ENCODE data around the gene PTGES3. TPM values are rescaled to one million over a fixed set of nuclear protein-coding genes. Genes with fewer than 3 reads are reported as not detected.

Gene PTGES3
- total RNA-seq, 1 experiment from 2014 or later: 435 TPM

DNA sequence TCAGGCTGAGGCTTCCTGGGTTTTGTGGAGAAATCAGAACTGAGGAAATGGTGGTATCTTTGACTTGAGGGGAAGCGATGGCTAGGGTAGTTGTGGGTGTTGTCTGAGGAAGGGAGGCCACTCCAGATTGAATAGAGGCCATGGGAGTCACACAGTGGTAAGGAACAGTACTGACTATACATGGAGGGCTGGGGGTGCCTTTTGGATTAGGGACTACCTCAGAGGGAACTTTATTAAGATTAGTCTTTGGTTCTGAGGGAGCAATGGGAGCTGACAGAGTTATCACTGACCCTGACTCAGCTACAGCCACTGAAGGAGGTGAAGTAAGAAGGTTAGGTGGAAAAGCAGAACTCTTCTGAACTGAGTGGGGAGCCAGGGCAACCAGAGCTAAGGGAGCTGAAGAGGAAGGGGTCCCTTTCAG is 32.7 kb upstream of the PTGES3 start:
- Histone ChIP-seq H3K56ac (ENCODE audit: insufficient read length, low read depth, low read length) (no peak overlapping the region), H3K79me1 (ENCODE audit: insufficient read depth, low read depth, low read length, poor library complexity, severe bottlenecking) (peaks cover 11% of the 10 kb centered on the region), H2BK20ac (ENCODE audit: low read depth, low read length, poor library complexity, severe bottlenecking) (no peak overlapping the region), H3K4me2 (ENCODE audit: insufficient read depth, insufficient read length, low read length) (peak overlapping the region; percentile 32), H3K23ac (ENCODE audit: insufficient read length, low read depth, low read length) (no peak overlapping the region), H3K4ac (ENCODE audit: low read depth, low read length) (no peak overlapping the region), H3K9me3 (ENCODE audit: control insufficient read depth, low read depth, low read length) (no peaks in the 10 kb centered on the region), H2BK5ac (ENCODE audit: insufficient read length, low read length) (no peak overlapping the region), H4K8ac (replicated peaks; ENCODE audit: insufficient read length, low read depth, low read length) (no peak overlapping the region), H3K27me3 (ENCODE audit: insufficient read depth, low read length) (no peaks in the 10 kb centered on the region), H3T11ph (ENCODE audit: low read length) (no peak overlapping the region), H2AFZ (ENCODE audit: low read length) (no peak overlapping the region), H2AK5ac (ENCODE audit: insufficient read length, low read length) (no peak overlapping the region), H2BK15ac (ENCODE audit: low read depth, low read length) (no peak overlapping the region), H3K23me2 (ENCODE audit: insufficient read length, low read depth, low read length, poor library complexity, severe bottlenecking) (peaks cover 10% of the 10 kb centered on the region), H3K18ac (ENCODE audit: insufficient read length, low read depth, low read length) (no peak overlapping the region), H4K5ac (ENCODE audit: insufficient read length, low read depth, low read length) (no peak overlapping the region), H3K9ac (ENCODE audit: extremely low read depth, insufficient read length, low read length) (no peak overlapping the region), H3K27ac (ENCODE audit: insufficient read length, low read depth, low read length) (no peak overlapping the region), H2BK12ac (ENCODE audit: insufficient read length, low read depth, low read length) (no peak overlapping the region), H4K91ac (ENCODE audit: insufficient read length, low read depth, low read length) (no peak overlapping the region), H3K4me1 (ENCODE audit: insufficient read depth, low read length) (peaks cover 10% of the 10 kb centered on the region), H2BK120ac (ENCODE audit: low read depth, low read length, poor library complexity, severe bottlenecking) (no peak overlapping the region), H4K20me1 (ENCODE audit: control insufficient read depth, insufficient read depth, insufficient read length) (no peaks in the 10 kb centered on the region), H3K79me2 (ENCODE audit: insufficient read depth, low read length) (peaks cover 52% of the 10 kb centered on the region; the same call in 1 of the 2 replicates), H3K14ac (ENCODE audit: insufficient read depth, low read length) (no peak overlapping the region)
- TF ChIP-seq, protein P1, sequence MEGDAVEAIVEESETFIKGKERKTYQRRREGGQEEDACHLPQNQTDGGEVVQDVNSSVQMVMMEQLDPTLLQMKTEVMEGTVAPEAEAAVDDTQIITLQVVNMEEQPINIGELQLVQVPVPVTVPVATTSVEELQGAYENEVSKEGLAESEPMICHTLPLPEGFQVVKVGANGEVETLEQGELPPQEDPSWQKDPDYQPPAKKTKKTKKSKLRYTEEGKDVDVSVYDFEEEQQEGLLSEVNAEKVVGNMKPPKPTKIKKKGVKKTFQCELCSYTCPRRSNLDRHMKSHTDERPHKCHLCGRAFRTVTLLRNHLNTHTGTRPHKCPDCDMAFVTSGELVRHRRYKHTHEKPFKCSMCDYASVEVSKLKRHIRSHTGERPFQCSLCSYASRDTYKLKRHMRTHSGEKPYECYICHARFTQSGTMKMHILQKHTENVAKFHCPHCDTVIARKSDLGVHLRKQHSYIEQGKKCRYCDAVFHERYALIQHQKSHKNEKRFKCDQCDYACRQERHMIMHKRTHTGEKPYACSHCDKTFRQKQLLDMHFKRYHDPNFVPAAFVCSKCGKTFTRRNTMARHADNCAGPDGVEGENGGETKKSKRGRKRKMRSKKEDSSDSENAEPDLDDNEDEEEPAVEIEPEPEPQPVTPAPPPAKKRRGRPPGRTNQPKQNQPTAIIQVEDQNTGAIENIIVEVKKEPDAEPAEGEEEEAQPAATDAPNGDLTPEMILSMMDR (conservative IDR thresholded peaks at IDR 0.05): no peak
- Mint-ChIP-seq H3K4me1 (peaks cover 69 to 71% of the 10 kb centered on the region in 2 experiments), H3K9me3 (no peaks in the 10 kb centered on the region), H3K4me3 (peak overlapping the region in 1 of 2 experiments; percentile 44; a peak in 3 of 5 replicates), H3K27ac (peak overlapping the region in 2 of 3 experiments; percentile 68 to 81; a peak in 5 of 7 replicates), H3K36me3 (ENCODE audit: insufficient read depth in 1 of 3, low read depth in 3 of 3) (peaks cover 69 to 79% (median 77%) of the 10 kb centered on the region in 3 experiments), H3K27me3 (ENCODE audit: low read depth) (no peaks in the 10 kb centered on the region)
- no peak for DNase-seq
- no CpG with 5 or more reads among the region's 1 CpG for WGBS (ENCODE audit: extremely low coverage, insufficient read length, low lambda C conversion rate)

All from H9 (cell line).